GM12892 (cell line): ENCODE results near the gene ARHGAP1.

Experiments used
- DNase-seq: peaks from one replicate; pipeline ENCODE4 v3.0.0; 2011; ENCODE audit not compliant: insufficient read length
- FAIRE-seq: peaks from 2 replicates; lab custom pipeline; 2011; peaks lifted over from hg19 to GRCh38; lab: Jason Lieb, UNC
- POLR2A ChIP-seq: IDR thresholded peaks from 2 replicates; pipeline ENCODE4 v1.6.1; 2011; ENCODE audit warnings: low read depth, low read length, control low read depth
- POLR2AphosphoS5 ChIP-seq: IDR thresholded peaks from 2 replicates; pipeline ENCODE4 v1.6.1; 2011; ENCODE audit warnings: low read depth, low read length, control low read depth
- TAF1 ChIP-seq: IDR thresholded peaks from 2 replicates; pipeline ENCODE4 v1.6.1; 2011; ENCODE audit warnings: low read depth, mild to moderate bottlenecking, control low read depth, low read length, borderline replicate concordance

The ARHGAP1 gene

DNA sequence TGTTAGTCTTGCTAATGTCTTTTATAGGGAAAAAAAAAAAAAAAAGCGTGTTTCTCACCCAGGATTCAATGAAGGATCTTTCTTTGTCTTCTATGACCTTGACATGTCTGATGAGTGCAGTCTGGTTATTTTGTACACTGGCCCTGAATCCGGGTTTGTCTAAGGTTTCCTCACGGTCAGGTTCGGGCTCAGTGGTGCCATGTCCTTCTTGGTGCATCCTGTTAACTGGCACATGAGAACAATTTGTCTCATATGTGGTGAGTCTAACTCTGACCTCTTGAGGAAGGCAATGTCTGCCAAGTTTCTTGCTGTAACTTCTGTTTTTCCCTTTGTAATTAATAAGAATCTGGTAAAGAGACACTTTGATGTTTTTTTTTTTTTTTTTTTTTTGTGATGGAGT is 31.1 kb upstream of the ARHGAP1 start:
- TF ChIP-seq POLR2A (no peak), POLR2AphosphoS5 (no peak), TAF1 (no peak)
- DNase-seq (no peak), FAIRE-seq (peak; percentile 17)

DNA sequence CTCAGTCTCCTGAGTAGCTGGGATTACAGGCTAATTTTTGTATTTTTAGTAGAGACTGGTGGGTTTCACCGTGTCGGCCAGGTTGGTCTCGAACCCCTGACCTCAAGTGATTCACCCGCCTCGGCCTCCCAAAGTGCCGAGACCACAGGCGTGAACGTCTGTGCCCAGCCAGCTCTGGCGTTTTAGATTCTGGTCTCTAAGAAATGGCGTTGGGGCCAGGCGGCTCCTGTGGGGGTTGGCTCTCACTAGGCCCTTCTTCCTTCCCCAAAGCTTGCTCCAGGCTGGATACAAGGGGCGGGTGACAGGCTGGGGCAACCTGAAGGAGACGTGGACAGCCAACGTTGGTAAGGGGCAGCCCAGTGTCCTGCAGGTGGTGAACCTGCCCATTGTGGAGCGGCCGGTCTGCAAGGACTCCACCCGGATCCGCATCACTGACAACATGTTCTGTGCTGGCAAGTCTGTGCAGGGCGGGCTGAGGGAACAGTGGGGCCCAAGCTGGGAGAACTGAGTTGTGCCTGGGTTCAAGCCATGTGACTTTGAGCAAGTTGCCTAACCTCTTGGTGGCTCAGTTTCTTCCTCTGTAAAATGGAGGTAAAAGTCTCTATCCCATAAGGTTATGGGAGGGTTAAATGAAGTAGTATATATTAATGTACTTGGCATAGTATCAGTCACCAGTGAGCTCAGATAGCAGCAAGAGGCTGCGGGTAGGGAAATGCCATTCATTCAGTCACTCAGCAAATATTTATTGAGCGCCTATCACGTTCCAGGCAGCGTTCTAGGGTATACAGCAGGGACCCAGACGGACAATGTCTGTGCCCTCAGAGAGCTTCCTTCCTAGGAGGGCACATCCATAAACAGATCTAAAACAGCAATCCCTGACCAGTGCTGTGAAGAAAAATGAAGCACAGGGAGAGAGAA is 28.9 kb upstream of the ARHGAP1 start:
- TF ChIP-seq TAF1 (no peak), POLR2A (no peak), POLR2AphosphoS5 (no peak)
- DNase-seq (no peak), FAIRE-seq (no peak)

DNA sequence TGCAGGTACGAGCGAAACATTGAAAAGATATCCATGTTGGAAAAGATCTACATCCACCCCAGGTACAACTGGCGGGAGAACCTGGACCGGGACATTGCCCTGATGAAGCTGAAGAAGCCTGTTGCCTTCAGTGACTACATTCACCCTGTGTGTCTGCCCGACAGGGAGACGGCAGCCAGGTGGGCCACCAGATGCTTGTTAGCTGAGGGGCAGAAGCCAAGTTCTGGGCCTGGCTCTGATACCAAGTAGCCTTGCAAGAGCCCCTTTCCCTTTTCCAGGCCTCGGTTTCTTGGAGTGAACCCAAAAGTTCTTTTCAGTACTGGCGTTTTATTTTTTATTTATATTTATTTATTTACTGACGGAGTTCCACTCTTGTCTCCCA is 28.2 kb upstream of the ARHGAP1 start:
- TF ChIP-seq POLR2AphosphoS5 (no peak), POLR2A (no peak)
- DNase-seq: no peak
- FAIRE-seq: no peak

DNA sequence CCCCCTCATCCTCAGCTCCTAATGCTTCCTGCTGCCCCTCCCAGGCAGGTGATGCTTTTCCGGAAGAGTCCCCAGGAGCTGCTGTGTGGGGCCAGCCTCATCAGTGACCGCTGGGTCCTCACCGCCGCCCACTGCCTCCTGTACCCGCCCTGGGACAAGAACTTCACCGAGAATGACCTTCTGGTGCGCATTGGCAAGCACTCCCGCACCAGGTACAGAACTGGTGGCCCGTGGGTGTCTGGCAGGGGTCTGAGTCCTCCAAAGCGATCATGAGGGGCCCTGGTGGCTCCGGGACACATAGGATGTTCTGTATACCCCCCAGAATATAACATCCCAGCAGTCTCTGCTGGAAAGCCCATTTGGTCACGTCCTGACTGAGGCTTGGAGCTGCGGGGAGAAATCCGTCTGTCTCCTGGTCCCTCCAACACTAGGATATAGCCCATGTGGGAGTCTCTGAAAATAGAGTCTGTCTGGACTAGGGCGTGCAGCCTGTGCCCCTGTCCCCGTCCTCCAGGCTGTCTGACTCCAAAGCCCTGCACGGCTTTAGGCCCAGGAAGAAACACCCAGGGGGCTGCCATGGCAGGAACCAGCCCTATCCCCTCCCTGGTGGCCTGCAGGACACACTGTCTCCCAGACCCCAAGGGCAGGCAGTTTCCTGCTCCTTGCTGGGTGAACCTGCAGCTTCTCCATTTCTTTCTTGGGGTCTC is 27.7 kb upstream of the ARHGAP1 start:
- DNase-seq (no peak), FAIRE-seq (no peak)
- TF ChIP-seq POLR2AphosphoS5: no peak
- no peak for TF ChIP-seq TAF1
- no peak for TF ChIP-seq POLR2A

DNA sequence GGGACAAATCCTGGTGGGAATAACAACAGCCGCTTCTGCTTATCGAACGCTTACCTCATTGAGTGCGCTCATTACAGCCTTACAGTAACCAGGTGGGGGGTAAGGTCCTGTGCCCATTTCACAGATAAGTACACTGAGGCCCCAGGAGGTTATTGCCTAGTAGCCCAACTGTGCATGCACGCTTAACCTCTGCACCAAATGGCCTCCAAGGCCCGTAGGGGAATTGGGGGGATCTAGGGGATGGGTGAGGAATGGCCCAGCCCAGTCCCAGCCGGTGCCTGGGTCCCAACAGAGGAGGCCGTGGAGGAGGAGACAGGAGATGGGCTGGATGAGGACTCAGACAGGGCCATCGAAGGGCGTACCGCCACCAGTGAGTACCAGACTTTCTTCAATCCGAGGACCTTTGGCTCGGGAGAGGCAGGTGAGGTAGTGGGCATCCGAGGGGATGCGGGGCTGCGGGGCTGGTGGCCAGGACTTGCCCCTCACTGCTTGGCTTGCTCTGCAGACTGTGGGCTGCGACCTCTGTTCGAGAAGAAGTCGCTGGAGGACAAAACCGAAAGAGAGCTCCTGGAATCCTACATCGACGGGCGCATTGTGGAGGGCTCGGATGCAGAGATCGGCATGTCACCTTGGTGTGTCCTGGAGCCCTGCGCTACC is 25.9 kb upstream of the ARHGAP1 start:
- FAIRE-seq (no peak), DNase-seq (no peak)
- TF ChIP-seq POLR2AphosphoS5 (no peak), TAF1 (no peak), POLR2A (no peak)

DNA sequence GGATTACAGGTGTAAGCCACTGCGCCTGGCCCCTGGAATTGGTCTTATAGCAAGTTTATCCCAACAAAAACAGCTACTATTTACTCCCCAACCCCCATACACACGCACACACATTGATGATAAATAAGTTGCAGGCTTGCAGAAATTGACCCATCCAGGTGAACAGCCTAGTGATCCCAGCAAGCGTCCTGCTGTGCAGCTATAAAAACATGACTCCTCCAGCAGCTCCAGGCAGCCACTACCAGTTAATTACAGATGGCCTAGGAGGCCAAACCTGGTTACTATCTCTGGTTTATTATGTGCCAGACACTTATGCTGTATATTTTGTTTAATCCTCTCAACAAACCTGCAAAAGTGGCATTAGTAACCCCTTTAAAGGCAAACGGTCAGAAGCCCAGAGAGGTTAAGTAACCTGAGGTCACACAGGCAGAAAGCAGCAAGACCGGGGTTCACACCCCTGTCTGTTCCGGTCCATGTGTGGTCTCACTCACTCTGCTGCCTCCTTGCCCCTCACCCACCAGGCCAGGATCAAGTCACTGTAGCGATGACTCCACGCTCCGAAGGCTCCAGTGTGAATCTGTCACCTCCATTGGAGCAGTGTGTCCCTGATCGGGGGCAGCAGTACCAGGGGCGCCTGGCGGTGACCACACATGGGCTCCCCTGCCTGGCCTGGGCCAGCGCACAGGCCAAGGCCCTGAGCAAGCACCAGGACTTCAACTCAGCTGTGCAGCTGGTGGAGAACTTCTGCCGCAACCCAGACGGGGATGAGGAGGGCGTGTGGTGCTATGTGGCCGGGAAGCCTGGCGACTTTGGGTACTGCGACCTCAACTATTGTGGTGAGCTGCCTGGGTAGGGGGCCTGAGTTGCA is 25.2 kb upstream of the ARHGAP1 start:
- DNase-seq: no peak
- TF ChIP-seq POLR2AphosphoS5: no peak
- TF ChIP-seq TAF1: no peak
- TF ChIP-seq POLR2A: no peak
- no peak for FAIRE-seq

DNA sequence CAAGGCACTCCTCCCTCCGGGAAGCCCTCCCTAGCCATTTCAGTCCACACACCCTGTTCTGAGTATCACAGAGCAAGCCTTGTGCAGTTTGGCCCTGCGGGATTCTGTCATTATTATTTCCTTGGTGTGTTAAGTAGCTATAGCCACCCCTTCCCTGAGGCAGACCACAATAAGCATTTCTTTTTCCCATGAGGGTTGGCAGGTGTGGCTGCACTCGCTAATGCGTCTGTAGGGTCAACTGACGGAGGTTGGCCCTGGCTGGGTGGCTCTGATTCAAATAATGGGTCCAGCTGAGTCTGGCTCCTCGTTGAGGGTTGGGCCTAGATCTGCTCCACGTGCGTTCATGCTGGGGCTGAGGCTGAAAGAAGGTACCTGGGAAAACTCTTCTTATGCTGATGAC is 23.7 kb upstream of the ARHGAP1 start:
- DNase-seq: no peak
- no peak for FAIRE-seq
- TF ChIP-seq POLR2AphosphoS5 (no peak), POLR2A (no peak), TAF1 (no peak)

DNA sequence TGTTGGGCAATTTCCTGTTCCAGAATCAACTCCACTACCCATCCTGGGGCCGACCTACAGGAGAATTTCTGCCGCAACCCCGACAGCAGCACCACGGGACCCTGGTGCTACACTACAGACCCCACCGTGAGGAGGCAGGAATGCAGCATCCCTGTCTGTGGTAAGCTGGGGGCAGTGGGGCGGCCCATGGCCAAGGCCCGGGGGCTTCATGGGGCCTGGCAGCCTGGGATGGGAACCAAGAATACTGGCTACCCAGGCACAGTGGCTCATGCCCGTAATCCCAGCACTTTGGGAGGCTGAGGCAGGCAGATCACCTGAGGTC is 22.9 kb upstream of the ARHGAP1 start:
- TF ChIP-seq TAF1 (no peak), POLR2AphosphoS5 (no peak), POLR2A (no peak)
- DNase-seq (no peak), FAIRE-seq (no peak)

DNA sequence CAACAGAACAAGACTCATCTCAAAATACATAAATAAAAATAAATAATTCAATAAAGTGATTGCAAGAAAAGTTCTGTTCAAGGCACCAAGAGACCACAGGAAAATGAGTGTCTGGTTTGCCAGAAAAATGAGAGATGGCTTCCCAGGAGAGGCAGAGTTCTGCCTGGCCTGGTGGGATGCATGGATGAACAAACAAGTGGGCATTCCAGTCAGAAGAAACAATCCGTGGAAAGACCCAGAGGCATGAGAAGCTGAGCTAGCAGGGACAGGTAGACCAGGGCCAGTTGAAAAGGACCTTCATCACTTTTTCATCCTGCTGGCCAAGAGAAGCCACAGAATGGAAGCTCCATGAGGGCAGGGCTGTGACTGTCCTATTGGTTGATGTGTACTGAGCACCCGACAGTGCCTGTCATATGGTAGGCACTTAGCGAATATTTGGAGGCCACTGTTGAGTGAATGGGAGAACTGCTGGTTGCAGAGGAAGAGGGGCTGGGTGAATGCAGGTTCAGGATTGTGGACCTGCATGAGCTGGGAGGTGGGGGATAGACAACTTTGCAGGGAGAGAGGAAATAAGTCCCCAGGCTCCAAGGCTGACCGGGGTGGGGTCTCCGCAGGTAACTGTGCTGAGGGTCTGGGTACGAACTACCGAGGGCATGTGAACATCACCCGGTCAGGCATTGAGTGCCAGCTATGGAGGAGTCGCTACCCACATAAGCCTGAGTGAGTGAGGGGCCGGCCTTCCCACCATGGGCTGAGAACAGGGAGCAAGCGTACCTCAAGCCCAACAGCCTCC is 22.3 kb upstream of the ARHGAP1 start:
- no peak for FAIRE-seq
- TF ChIP-seq TAF1 (no peak), POLR2AphosphoS5 (no peak), POLR2A (no peak)

DNA sequence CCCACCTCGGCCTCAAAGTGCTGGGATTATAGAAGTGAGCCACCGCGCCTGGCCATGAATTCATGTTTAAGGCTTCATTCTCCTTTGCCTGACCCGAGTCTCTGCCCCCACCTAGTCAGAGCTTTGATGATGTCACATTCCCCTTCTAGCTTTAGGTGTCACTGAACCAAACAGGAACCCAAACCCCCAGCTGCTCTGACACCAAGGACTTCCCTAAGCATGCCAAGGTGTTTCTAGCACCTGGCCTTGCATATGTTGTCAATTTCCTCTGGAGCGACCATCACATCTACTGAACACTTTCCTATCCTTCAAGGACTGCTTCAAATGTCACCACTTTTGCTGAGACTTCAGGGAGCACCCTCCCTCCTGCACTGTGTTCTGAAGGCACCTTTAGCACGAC is 20.9 kb upstream of the ARHGAP1 start:
- DNase-seq (no peak), FAIRE-seq (no peak)
- TF ChIP-seq TAF1 (no peak), POLR2AphosphoS5 (no peak), POLR2A (no peak)

More for the DNA sequence above, 22.3 kb upstream of the ARHGAP1 start:
- no peak for DNase-seq
